Astrocyte (in vitro differentiated cells and primary cell): ENCODE data around the gene HSD17B3. TPM values are rescaled to one million over a fixed set of nuclear protein-coding genes. Genes with fewer than 3 reads are reported as not detected.

Experiments
- DNase-seq: peaks from one replicate; pipeline ENCODE4 v3.0.0-alpha.2; 2010; ENCODE audit warnings: low read depth
- FAIRE-seq: peaks from 2 replicates; lab custom pipeline; 2011; peaks lifted over from hg19 to GRCh38; lab: Jason Lieb, UNC
- H2AFZ ChIP-seq: 2 replicates; pipeline ENCODE4 v1.6.0; 2012; ENCODE audit warnings: low read depth, low read length, inconsistent platforms
- H3K27ac ChIP-seq: 2 replicates; pipeline ENCODE4 v1.5.1; 2011; ENCODE audit warnings: low read depth, low read length, inconsistent platforms
- H3K27me3 ChIP-seq: 2 replicates; pipeline ENCODE4 v1.6.0; 2011; ENCODE audit warnings: low read length, inconsistent platforms; ENCODE audit not compliant: insufficient read depth
- H3K36me3 ChIP-seq: 2 replicates; pipeline ENCODE4 v1.5.1; 2011; ENCODE audit warnings: low read length, inconsistent platforms; ENCODE audit not compliant: insufficient read depth
- H3K4me1 ChIP-seq: 2 replicates; pipeline ENCODE4 v1.5.1; 2011; ENCODE audit warnings: low read length, inconsistent platforms; ENCODE audit not compliant: insufficient read depth
- H3K4me2 ChIP-seq: 2 replicates; pipeline ENCODE4 v1.6.0; 2012; ENCODE audit warnings: low read length, inconsistent platforms
- H3K4me3 ChIP-seq: 2 replicates; pipeline ENCODE4 v1.5.1; 2011; ENCODE audit warnings: low read depth, mild to moderate bottlenecking, low read length, inconsistent platforms; ENCODE audit not compliant: insufficient read depth
- H3K79me2 ChIP-seq: 2 replicates; pipeline ENCODE4 v1.6.0; 2012; ENCODE audit warnings: mild to moderate bottlenecking, low read length, inconsistent platforms; ENCODE audit not compliant: insufficient read depth
- H3K9ac ChIP-seq: 2 replicates; pipeline ENCODE4 v1.6.0; 2012; ENCODE audit warnings: mild to moderate bottlenecking, low read length, inconsistent platforms
- H3K9me3 ChIP-seq: 2 replicates; pipeline ENCODE4 v1.5.1; 2012; ENCODE audit warnings: low read depth, mild to moderate bottlenecking, low read length, inconsistent platforms; ENCODE audit not compliant: insufficient read depth
- H4K20me1 ChIP-seq: 2 replicates; pipeline ENCODE4 v1.6.0; 2012; ENCODE audit warnings: low read length, inconsistent platforms; ENCODE audit not compliant: insufficient read depth
- H3K27ac Mint-ChIP-seq: one replicate; pipeline ENCODE4 v1.8.0; 2021; ENCODE audit warnings: mild to moderate bottlenecking, mixed read lengths; ENCODE audit not compliant: unreplicated experiment
- H3K27me3 Mint-ChIP-seq: one replicate; pipeline ENCODE4 v1.8.0; 2021; ENCODE audit warnings: low read depth, mixed read lengths; ENCODE audit not compliant: unreplicated experiment
- H3K36me3 Mint-ChIP-seq: one replicate; pipeline ENCODE4 v1.8.0; 2021; ENCODE audit warnings: low read depth, mixed read lengths; ENCODE audit not compliant: unreplicated experiment
- H3K4me1 Mint-ChIP-seq: one replicate; pipeline ENCODE4 v1.8.0; 2021; ENCODE audit warnings: low read depth, mixed read lengths; ENCODE audit not compliant: unreplicated experiment
- H3K4me3 Mint-ChIP-seq: one replicate; pipeline ENCODE4 v1.8.0; 2021; ENCODE audit warnings: mild to moderate bottlenecking, moderate library complexity, mixed read lengths; ENCODE audit not compliant: unreplicated experiment
- H3K9me3 Mint-ChIP-seq: one replicate; pipeline ENCODE4 v1.8.0; 2021; ENCODE audit warnings: mild to moderate bottlenecking, mixed read lengths; ENCODE audit not compliant: unreplicated experiment
- EZH2 ChIP-seq: IDR thresholded peaks from 2 replicates; pipeline ENCODE4 v1.6.1; 2012; ENCODE audit warnings: mild to moderate bottlenecking, low read length, inconsistent platforms; ENCODE audit not compliant: insufficient read depth
- total RNA-seq: library from RNA; stranded (reverse); gene quantifications from 2 replicates; pipeline ENCODE4 v1.2.1, GENCODE V29; 2021
- TF ChIP-seq, protein P1 (sequence below): IDR thresholded peaks from 2 replicates; pipeline ENCODE4 v1.5.1; 2011; ENCODE audit warnings: low read depth, mild to moderate bottlenecking, inconsistent platforms, low read length, moderate library complexity; ENCODE audit not compliant: insufficient read depth

The HSD17B3 gene
- total RNA-seq, 1 donor from 2014 or later: not detected

DNA sequence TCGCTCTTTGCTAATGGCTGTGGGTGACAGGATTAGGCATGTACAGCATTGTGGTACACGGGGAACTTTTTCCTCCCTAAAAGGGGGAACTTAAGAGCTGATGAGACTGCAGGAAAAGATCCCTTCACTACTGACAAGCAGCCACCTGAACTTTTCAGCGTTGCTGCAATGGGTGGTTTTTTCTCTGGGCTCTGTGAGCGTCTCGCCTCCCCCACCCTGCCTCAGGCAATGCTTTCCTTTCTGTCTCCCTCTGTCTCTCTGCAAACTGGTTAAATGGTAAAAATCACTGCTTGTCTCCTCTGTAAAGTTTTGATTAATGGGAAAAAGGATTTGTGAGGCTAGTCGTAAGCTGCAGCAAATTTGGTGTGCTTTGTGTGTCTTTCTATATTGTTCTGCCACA is 20.3 kb downstream of the HSD17B3 start:
- TF ChIP-seq, protein P1, sequence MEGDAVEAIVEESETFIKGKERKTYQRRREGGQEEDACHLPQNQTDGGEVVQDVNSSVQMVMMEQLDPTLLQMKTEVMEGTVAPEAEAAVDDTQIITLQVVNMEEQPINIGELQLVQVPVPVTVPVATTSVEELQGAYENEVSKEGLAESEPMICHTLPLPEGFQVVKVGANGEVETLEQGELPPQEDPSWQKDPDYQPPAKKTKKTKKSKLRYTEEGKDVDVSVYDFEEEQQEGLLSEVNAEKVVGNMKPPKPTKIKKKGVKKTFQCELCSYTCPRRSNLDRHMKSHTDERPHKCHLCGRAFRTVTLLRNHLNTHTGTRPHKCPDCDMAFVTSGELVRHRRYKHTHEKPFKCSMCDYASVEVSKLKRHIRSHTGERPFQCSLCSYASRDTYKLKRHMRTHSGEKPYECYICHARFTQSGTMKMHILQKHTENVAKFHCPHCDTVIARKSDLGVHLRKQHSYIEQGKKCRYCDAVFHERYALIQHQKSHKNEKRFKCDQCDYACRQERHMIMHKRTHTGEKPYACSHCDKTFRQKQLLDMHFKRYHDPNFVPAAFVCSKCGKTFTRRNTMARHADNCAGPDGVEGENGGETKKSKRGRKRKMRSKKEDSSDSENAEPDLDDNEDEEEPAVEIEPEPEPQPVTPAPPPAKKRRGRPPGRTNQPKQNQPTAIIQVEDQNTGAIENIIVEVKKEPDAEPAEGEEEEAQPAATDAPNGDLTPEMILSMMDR: no peak
- no peak for TF ChIP-seq EZH2
- Mint-ChIP-seq H3K36me3 (peaks cover 5% of the 10 kb centered on the region), H3K9me3 (peaks cover 24% of the 10 kb centered on the region), H3K27me3 (no peaks in the 10 kb centered on the region), H3K27ac (no peak overlapping the region), H3K4me3 (no peak overlapping the region), H3K4me1 (no peaks in the 10 kb centered on the region)
- Histone ChIP-seq H3K79me2 (no peaks in the 10 kb centered on the region), H3K27ac (no peak overlapping the region), H4K20me1 (no peaks in the 10 kb centered on the region), H3K27me3 (no peaks in the 10 kb centered on the region), H3K36me3 (no peaks in the 10 kb centered on the region), H3K4me1 (no peaks in the 10 kb centered on the region), H3K4me3 (no peak overlapping the region), H3K4me2 (no peak overlapping the region), H2AFZ (no peak overlapping the region), H3K9me3 (no peaks in the 10 kb centered on the region), H3K9ac (no peak overlapping the region)
- FAIRE-seq (no peak), DNase-seq (no peak)

DNA sequence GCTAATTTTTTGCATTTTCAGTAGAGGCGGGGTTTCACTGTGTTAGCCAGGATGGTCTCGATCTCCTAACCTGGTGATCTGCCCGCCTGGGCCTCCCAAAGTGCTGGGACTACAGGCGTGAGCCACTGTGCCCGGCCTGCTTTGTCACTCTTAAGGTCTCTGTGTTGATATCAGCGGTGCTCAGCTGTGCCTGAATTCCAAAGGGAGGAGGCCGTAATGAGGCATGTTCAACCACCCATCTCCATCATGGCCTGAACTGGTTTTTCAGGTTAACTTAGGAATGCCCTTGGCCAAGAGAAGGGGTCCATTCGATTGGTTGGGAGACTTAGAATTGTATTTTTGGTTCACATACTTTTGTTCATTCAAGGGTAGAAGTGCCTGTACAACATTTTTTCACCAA is 22.0 kb downstream of the HSD17B3 start:
- TF ChIP-seq, protein P1: no peak
- no peak for TF ChIP-seq EZH2
- no peak overlapping the region for H3K9ac ChIP-seq
- H3K79me2 ChIP-seq: no peaks in the 10 kb centered on the region
- H3K9me3 ChIP-seq: no peaks in the 10 kb centered on the region
- H3K27me3 Mint-ChIP-seq: no peaks in the 10 kb centered on the region
- H3K27ac ChIP-seq: no peak overlapping the region
- no peak overlapping the region for H3K4me2 ChIP-seq
- no peak overlapping the region for H3K4me3 ChIP-seq
- no peaks in the 10 kb centered on the region for H3K4me1 ChIP-seq
- no peak for FAIRE-seq
- DNase-seq: no peak
- H3K4me1 Mint-ChIP-seq: no peaks in the 10 kb centered on the region
- no peaks in the 10 kb centered on the region for H3K27me3 ChIP-seq
- no peak overlapping the region for H3K27ac Mint-ChIP-seq
- H2AFZ ChIP-seq: no peak overlapping the region
- H3K4me3 Mint-ChIP-seq: no peak overlapping the region
- no peaks in the 10 kb centered on the region for H4K20me1 ChIP-seq
- H3K36me3 ChIP-seq: no peaks in the 10 kb centered on the region
- H3K9me3 Mint-ChIP-seq: peaks cover 23% of the 10 kb centered on the region
- peaks cover 4% of the 10 kb centered on the region for H3K36me3 Mint-ChIP-seq

GRCh38 chr9:96274939-96275338 is 27.0 kb downstream of the HSD17B3 start:
- no peak overlapping the region for H3K4me3 ChIP-seq
- no peaks in the 10 kb centered on the region for H3K27me3 Mint-ChIP-seq
- H3K27ac Mint-ChIP-seq: no peak overlapping the region
- H3K9me3 Mint-ChIP-seq: peaks cover 33% of the 10 kb centered on the region
- no peaks in the 10 kb centered on the region for H3K27me3 ChIP-seq
- no peaks in the 10 kb centered on the region for H3K4me1 ChIP-seq
- no peaks in the 10 kb centered on the region for H4K20me1 ChIP-seq
- no peaks in the 10 kb centered on the region for H3K36me3 ChIP-seq
- no peaks in the 10 kb centered on the region for H3K4me1 Mint-ChIP-seq
- no peak overlapping the region for H3K4me3 Mint-ChIP-seq
- H3K9me3 ChIP-seq: peaks cover 9% of the 10 kb centered on the region
- no peak overlapping the region for H2AFZ ChIP-seq
- no peaks in the 10 kb centered on the region for H3K79me2 ChIP-seq
- TF ChIP-seq, protein P1: no peak
- no peak for TF ChIP-seq EZH2
- H3K9ac ChIP-seq: no peak overlapping the region
- H3K4me2 ChIP-seq: no peak overlapping the region
- no peak overlapping the region for H3K27ac ChIP-seq
- FAIRE-seq (no peak), DNase-seq (no peak)
- H3K36me3 Mint-ChIP-seq: peaks cover 16% of the 10 kb centered on the region
